PFSK-1 (cell line): ENCODE data around the gene DOCK1.

Experiments used
- POLR2AphosphoS5 ChIP-seq: IDR thresholded peaks from 2 replicates; pipeline ENCODE4 v1.6.1; 2012; ENCODE audit warnings: low read depth, mild to moderate bottlenecking, control low read depth, low read length, moderate library complexity
- SIN3A ChIP-seq: IDR thresholded peaks from 2 replicates; pipeline ENCODE4 v1.6.1; 2012; ENCODE audit warnings: mild to moderate bottlenecking, low read length, moderate library complexity, borderline replicate concordance; ENCODE audit not compliant: insufficient read depth
- TAF1 ChIP-seq: IDR thresholded peaks from 2 replicates; pipeline ENCODE4 v1.6.1; 2012; ENCODE audit warnings: low read length, control low read depth, borderline replicate concordance; ENCODE audit not compliant: insufficient read depth

DNA sequence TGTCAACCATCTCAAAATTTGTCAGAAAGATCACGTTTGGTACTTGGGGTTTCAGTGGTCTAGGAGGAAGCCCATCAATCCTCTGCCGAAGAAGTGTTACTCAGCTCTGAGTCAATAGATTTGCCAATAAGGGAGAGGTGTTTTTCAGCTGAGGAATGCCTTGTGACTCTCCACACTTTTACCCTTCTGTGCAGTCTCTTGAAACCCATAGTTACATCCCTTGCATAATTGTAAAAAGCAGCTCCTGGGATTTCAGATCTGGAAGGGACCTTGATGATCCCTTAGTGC, 243.6 kb downstream of the DOCK1 start:
- TF ChIP-seq POLR2AphosphoS5 (no peak), TAF1 (no peak), SIN3A (no peak)
